Ishikawa (cell line): ENCODE results near the gene TNP2.

Experiments
- CEBPB ChIP-seq: IDR thresholded peaks from 2 replicates; pipeline ENCODE4 v1.6.1; 2012
- CREB1 ChIP-seq: IDR thresholded peaks from 2 replicates; pipeline ENCODE4 v1.6.1; 2012; ENCODE audit warnings: low read depth
- EGR1 ChIP-seq: IDR thresholded peaks from 2 replicates; pipeline ENCODE4 v1.6.1; 2012
- EP300 ChIP-seq: IDR thresholded peaks from 2 replicates; pipeline ENCODE4 v1.6.1; 2012; ENCODE audit warnings: borderline replicate concordance
- FOXM1 ChIP-seq: IDR thresholded peaks from 2 replicates; pipeline ENCODE4 v1.6.1; 2012; ENCODE audit warnings: low read depth, borderline replicate concordance
- NFIC ChIP-seq: IDR thresholded peaks from 2 replicates; pipeline ENCODE4 v1.6.1; 2012
- RAD21 ChIP-seq: IDR thresholded peaks from 2 replicates; pipeline ENCODE4 v1.6.1; 2012; ENCODE audit warnings: low read depth
- TAF1 ChIP-seq: IDR thresholded peaks from 2 replicates; pipeline ENCODE4 v1.6.1; 2012; ENCODE audit warnings: low read depth, mild to moderate bottlenecking
- TCF12 ChIP-seq: IDR thresholded peaks from 2 replicates; pipeline ENCODE4 v1.6.1; 2012; ENCODE audit warnings: low read depth
- TEAD4 ChIP-seq: IDR thresholded peaks from 2 replicates; pipeline ENCODE4 v1.6.1; 2012
- YY1 ChIP-seq: IDR thresholded peaks from 2 replicates; pipeline ENCODE4 v1.6.1; 2012; ENCODE audit warnings: low read depth
- ZBTB7A ChIP-seq: IDR thresholded peaks from 2 replicates; pipeline ENCODE4 v1.6.1; 2012; ENCODE audit warnings: low read depth
- TF ChIP-seq, protein P1 (sequence below): IDR thresholded peaks from 2 replicates; pipeline ENCODE4 v1.6.1; 2012
- TF ChIP-seq, protein P2 (sequence below): IDR thresholded peaks from 2 replicates; pipeline ENCODE4 v1.6.1; 2012
- TF ChIP-seq, protein P3 (sequence below): IDR thresholded peaks from 2 replicates; pipeline ENCODE4 v1.6.1; 2012; ENCODE audit warnings: low read depth, mild to moderate bottlenecking

The TNP2 gene

DNA sequence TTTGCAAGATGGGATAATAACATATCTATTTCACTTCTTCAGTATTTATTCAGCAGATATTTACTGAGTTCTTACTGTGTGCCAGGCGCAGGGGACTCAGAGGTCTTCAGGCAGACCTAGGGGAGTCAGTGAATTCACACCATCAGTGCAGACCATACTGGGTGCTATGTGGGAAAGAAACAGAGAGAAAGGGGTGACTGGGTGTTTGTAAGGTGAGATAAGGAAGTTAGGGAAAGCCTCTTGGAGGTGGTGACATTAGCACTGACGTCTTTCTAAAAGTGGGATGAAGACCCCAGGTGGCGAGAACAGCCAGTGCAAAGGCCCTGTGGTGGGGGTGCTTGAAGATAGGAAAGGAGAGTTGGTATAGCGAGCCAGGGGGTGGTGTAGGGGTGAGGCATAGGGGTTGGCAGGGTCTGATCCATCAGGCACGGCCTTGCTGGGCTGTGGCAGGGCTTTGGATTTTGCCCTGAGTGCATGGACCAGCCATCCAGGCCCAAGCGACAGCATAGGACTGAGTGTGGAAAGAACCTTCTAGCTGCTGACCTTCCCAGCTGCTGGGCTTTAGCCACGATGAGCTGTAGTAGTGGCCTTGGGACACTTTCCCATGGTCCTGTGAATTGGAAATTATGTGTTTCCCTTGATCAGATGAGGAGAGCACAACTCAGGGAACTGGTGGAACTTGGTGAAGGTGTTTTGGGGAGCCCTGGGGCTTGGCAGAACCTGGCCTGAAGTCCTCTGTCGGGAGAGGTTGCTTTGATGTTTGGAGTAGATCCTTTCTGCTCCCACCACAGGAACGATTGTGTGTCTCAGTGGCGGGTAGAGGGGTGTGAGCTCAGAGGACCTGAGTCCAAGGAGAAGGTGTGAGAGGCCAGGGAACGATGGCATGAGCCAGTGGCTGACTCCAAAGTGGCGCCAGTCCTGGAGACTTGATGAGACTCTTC lies 9.2 kb downstream of the TNP2 start:
- no peak for TF ChIP-seq ZBTB7A

DNA sequence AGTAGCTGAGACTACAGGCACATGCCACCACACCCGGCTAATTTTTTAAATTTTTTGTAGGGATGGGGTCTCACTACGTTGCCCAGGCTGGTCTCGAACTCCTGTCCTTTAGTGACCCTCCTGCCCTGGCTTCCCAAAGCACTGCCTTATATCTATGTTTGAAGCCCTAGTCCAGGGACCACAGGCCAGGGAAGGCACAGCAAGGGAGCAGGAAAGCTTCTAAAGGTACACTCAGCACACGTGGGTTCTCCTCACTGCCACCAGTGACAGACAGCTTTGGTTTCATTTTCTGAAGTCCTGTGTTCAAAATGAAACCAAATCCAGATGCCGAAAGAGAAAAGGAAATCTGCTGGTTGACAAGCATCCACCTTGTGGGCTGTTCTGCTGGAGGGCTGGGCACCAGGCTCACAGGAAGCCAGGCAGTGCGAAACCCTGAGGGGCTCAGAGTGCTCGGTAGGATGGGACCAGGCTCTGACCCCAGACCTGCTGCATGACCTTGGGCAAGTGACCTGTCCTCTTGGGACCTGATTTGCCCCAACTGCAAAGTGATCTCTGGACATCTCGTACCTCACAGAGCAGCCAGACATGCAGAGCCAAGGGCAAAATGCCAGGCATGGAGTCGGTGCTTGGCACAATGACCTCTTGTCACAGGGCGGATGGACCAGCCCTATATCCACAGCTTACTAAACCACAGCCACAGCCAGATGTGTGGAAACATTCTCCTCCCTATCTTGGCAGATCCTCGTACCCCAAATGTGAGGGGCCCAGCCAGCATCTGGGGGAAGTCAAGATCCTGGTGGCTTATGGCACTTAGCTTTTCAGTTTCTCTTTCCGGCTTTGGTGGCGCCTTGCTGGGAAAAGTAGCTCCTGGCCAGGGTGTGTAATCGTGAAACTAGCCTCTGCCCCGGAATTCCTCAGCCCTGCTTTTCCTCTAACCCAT lies 10.3 kb downstream of the TNP2 start:
- TF ChIP-seq EGR1 = no peak
- 0 out of 2 replicates have a peak, but pooled peaks have one; percentile 8 for TF ChIP-seq NFIC
- no peak for TF ChIP-seq RAD21

DNA sequence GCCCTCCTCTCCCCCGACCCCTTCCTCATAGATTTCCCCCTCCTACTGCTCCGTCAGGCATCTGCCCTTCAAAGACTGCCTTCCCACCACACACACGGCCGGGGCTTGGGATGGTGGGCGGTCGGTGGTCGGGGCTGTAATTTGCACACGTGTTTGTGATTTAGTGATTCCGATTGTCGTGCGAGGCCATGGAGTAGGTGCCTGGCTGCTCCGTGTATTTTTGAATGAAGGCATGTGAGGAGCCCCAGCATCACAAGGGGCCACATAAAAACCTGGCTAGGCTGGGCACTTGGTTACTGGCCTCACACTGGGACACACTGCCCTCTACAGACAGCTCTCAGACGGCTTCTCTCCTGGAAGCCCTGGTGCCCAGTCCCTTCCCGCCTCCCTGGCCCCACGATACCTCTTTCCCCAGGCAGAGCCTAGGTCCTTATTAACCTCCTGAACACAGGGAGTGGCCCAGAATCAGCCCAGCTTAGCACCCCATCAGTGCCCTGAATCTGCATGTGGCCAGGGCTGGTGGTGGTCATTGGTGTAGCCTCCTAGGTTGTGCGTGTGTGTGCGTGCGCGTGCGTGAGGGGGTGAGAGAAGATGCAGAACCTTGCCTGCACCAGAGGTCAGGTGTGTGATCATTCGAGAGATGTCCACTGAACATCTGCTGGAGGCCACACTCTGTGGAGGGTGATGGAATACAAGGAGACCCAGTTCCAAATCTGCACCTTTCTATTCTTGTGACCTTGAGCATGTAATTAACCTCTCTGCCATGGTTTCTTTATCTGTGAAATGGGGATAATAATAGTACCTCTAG lies 11.8 kb downstream of the TNP2 start:
- peak; percentile 79 for TF ChIP-seq RAD21
- TF ChIP-seq, protein P1, sequence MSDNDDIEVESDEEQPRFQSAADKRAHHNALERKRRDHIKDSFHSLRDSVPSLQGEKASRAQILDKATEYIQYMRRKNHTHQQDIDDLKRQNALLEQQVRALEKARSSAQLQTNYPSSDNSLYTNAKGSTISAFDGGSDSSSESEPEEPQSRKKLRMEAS = peak; percentile 75
- TF ChIP-seq, protein P2, sequence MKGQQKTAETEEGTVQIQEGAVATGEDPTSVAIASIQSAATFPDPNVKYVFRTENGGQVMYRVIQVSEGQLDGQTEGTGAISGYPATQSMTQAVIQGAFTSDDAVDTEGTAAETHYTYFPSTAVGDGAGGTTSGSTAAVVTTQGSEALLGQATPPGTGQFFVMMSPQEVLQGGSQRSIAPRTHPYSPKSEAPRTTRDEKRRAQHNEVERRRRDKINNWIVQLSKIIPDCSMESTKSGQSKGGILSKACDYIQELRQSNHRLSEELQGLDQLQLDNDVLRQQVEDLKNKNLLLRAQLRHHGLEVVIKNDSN = no peak

DNA sequence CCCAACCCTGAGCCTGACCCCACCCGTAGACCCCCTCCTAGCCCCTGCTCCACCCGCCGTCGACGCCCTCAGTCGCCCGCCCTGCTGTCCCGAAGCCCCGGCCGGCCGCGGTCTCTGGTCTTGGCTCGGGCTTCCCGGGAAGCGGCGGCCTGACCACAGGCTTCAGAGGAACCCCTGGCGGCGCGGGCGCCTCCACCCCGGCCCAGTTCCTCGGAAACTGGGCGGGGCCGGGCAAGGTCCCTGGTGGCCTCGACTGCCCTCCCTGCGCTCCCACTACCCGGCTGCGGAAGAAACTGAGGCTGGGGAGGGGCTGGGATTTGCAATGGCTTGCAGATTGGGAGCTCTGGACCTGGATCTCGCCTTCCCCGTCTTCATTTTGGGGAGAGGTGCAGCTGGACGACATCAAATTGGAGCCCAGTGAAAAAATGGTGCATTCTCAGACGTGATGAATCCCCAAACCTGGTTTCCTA lies 12.4 kb downstream of the TNP2 start:
- no peak for TF ChIP-seq FOXM1
- TF ChIP-seq TEAD4 = no peak
- peak; percentile 66; the same call in 1 of the 2 replicates for TF ChIP-seq ZBTB7A
- TF ChIP-seq EGR1 = no peak
- TF ChIP-seq, protein P3, sequence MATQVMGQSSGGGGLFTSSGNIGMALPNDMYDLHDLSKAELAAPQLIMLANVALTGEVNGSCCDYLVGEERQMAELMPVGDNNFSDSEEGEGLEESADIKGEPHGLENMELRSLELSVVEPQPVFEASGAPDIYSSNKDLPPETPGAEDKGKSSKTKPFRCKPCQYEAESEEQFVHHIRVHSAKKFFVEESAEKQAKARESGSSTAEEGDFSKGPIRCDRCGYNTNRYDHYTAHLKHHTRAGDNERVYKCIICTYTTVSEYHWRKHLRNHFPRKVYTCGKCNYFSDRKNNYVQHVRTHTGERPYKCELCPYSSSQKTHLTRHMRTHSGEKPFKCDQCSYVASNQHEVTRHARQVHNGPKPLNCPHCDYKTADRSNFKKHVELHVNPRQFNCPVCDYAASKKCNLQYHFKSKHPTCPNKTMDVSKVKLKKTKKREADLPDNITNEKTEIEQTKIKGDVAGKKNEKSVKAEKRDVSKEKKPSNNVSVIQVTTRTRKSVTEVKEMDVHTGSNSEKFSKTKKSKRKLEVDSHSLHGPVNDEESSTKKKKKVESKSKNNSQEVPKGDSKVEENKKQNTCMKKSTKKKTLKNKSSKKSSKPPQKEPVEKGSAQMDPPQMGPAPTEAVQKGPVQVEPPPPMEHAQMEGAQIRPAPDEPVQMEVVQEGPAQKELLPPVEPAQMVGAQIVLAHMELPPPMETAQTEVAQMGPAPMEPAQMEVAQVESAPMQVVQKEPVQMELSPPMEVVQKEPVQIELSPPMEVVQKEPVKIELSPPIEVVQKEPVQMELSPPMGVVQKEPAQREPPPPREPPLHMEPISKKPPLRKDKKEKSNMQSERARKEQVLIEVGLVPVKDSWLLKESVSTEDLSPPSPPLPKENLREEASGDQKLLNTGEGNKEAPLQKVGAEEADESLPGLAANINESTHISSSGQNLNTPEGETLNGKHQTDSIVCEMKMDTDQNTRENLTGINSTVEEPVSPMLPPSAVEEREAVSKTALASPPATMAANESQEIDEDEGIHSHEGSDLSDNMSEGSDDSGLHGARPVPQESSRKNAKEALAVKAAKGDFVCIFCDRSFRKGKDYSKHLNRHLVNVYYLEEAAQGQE = no peak
- no peak for TF ChIP-seq YY1
- TF ChIP-seq TCF12 = no peak

DNA sequence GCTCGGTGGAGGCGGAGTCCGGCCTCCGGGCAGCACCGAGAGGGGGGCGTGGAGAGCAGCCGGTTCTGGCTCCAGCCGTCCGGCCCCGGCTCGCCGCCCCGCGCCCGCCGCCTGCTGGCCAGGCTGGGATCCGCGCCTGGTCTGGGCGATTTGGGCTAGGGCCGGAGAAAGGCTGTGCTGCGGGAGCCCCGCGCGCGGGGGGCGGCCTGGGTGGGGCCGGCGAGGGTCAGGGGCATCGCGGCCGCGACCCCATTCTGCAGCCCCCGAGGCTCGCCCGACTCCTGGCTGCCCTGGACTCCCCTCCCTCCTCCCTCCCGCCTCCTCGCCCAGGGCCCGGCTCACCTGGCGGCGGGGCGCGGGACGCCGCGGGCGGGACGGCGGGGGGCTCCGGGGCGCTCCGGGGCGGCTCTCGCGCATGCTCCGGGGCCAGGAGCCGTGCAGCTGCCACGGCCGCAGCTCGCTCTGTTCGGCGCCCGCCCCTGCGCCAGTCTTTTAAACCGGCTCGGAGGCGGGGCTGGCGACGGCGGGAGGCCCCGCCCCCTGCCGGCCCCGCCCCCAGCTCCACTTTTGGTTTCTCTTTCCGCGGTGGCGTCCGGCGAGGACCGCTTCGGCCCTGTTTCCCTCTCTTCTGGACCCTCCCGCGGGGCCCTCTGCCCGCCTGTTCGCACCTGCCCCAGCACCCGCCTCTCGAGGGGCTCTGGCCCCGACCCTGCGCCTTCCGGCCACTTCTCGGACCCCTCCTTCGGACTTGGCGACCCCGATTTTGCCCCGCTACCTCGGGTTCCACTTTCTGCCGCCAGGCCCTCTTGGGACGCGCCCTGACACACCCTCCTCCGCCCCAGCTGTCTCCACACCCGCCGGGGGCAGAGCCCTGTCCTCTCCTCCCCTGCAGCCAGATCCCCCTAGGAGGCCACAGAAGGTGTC lies 13.1 kb downstream of the TNP2 start, which contains the start of gene SOCS1:
TSS of gene SOCS1 (minus strand) at position 468 of the 924 bp plus-strand sequence. CDS start 726 bp downstream, outside the sequence.
- TF ChIP-seq TCF12 = peak; percentile 4; the same call in 1 of the 2 replicates
- TF ChIP-seq TEAD4 = no peak
- TF ChIP-seq EP300 = no peak
- TF ChIP-seq RAD21 = peak; percentile 71; the same call in 1 of the 2 replicates
- TF ChIP-seq CEBPB = no peak
- TF ChIP-seq FOXM1 = no peak
- TF ChIP-seq, protein P1 = peak; percentile 63
- no peak for TF ChIP-seq CREB1
- TF ChIP-seq, protein P3 = no peak
- TF ChIP-seq TAF1 = peak; percentile 85
- TF ChIP-seq YY1 = no peak
- TF ChIP-seq, protein P2 = no peak
- TF ChIP-seq ZBTB7A = peak; percentile 77; the same call in 1 of the 2 replicates
- no peak for TF ChIP-seq EGR1
- no peak for TF ChIP-seq NFIC
